GM12873 (cell line): Measurements from ENCODE around the gene LRATD1.

Experiments used
- TF ChIP-seq, protein P1 (sequence below): IDR thresholded peaks from 2 replicates; pipeline ENCODE4 v1.5.1; 2012; ENCODE audit warnings: low read depth, mild to moderate bottlenecking, moderate library complexity, low read length, control low read depth; ENCODE audit not compliant: insufficient read depth; ENCODE audit errors: missing control alignments

Gene LRATD1

GRCh38 chr2:14632133-14632936, at the start of gene LRATD1:
LRATD1 (plus strand) TSS chr2:14632717; CDS start chr2:14633980, 1,263 bp downstream.
- TF ChIP-seq, protein P1, sequence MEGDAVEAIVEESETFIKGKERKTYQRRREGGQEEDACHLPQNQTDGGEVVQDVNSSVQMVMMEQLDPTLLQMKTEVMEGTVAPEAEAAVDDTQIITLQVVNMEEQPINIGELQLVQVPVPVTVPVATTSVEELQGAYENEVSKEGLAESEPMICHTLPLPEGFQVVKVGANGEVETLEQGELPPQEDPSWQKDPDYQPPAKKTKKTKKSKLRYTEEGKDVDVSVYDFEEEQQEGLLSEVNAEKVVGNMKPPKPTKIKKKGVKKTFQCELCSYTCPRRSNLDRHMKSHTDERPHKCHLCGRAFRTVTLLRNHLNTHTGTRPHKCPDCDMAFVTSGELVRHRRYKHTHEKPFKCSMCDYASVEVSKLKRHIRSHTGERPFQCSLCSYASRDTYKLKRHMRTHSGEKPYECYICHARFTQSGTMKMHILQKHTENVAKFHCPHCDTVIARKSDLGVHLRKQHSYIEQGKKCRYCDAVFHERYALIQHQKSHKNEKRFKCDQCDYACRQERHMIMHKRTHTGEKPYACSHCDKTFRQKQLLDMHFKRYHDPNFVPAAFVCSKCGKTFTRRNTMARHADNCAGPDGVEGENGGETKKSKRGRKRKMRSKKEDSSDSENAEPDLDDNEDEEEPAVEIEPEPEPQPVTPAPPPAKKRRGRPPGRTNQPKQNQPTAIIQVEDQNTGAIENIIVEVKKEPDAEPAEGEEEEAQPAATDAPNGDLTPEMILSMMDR = no peak

- TF ChIP-seq, protein P1 = no peak
These were observed 49.5 kb upstream of the LRATD1 start for GRCh38 chr2:14583059-14583458.

DNA sequence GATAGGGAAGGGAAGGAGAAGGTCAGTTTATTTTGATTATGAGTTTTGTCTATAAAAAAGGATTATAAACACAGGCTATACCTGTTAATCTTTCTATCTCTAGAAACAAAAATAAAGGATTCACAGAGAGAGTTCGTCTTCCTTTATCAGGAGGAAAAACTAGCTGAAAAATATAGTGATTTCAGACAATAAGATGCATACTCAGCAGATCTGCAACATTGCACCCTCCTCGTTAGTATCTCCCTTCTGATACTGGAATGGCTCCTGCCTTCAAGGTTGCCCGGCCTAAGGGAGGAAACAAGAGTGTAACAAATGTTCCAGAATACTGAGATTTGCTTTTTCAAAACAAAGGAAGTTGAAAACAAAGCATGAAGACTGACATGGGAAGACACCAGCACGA, 48.7 kb upstream of the LRATD1 start:
- TF ChIP-seq, protein P1 = no peak

DNA sequence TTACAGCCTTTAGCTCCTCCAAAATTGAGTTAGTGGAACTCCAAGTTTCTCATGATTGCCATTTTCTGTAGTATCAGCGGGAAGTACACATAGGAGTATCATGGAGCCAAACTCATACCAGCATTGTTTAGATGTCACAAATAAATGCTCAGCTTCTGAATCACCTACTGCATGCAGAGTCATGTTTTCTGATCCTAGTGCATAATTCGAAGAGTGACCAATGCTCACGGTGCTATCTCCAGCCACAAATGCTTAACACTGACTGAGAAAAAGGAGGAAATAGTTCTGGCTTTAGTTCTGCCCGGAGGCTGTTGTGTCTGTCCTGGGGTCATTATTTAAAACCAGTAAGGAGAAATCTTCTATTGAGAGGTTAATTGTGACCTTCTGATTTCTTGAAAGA, 45.4 kb upstream of the LRATD1 start:
- TF ChIP-seq, protein P1 = no peak

GRCh38 chr2:14601156-14601770, 31.3 kb upstream of the LRATD1 start:
- TF ChIP-seq, protein P1 = no peak

GRCh38 chr2:14602309-14602708, 30.2 kb upstream of the LRATD1 start:
- TF ChIP-seq, protein P1 = no peak

GRCh38 chr2:14603676-14604075, 28.8 kb upstream of the LRATD1 start:
- TF ChIP-seq, protein P1 = no peak
